VCaP (cell line): ENCODE data around the gene DYNC1I2.
"Not testable (repeated sequence)": the region's sequence is repeated elsewhere in the genome, so short reads cannot be mapped to it uniquely, and the experiment has no call there.

ENCODE experiments used
- H3K27ac ChIP-seq: fragments of 450-650 bp; 2 replicates; pipeline ENCODE4 v1.5.1; 2017
- TF ChIP-seq, protein P1 (sequence below): fragments of 450-650 bp; conservative IDR thresholded peaks from 2 replicates; pipeline ENCODE4 v1.5.1; 2017; ENCODE audit warnings: mild to moderate bottlenecking, moderate library complexity

The DYNC1I2 gene

DNA sequence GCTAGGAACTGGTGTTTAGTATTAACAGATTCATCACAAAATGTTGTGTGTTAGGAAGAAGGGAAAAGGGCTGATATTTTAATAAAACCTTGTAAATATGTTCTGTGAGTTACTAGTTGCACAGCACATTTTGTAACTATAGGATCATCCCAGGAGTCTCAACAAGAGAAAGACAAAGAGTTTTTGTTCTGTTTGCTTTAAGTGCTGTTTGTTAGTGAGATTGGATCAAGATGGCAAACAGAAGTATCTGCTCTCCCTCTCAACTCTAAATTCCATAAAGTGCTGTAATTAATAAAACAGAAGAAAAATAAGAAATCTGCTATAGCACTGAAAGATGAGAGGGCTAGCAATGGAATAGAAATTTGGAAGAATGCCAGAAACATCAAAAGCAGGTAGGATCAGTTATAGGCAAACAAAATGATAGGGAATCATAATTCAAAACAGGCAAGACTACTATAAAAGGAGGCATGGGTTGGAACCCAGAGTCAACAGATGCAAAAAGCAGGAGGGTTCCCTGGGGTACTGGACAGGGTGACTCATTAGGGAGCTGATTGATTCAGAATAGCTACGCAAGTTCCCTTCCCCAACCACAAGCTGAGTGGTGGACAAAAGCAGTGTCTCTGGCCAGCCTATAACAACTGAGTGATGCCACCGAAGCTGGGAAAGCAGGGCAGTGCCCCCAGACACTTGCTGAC lies 75.8 kb downstream of the DYNC1I2 start:
- peak overlapping the region; percentile 70 for H3K27ac ChIP-seq
- TF ChIP-seq, protein P1, sequence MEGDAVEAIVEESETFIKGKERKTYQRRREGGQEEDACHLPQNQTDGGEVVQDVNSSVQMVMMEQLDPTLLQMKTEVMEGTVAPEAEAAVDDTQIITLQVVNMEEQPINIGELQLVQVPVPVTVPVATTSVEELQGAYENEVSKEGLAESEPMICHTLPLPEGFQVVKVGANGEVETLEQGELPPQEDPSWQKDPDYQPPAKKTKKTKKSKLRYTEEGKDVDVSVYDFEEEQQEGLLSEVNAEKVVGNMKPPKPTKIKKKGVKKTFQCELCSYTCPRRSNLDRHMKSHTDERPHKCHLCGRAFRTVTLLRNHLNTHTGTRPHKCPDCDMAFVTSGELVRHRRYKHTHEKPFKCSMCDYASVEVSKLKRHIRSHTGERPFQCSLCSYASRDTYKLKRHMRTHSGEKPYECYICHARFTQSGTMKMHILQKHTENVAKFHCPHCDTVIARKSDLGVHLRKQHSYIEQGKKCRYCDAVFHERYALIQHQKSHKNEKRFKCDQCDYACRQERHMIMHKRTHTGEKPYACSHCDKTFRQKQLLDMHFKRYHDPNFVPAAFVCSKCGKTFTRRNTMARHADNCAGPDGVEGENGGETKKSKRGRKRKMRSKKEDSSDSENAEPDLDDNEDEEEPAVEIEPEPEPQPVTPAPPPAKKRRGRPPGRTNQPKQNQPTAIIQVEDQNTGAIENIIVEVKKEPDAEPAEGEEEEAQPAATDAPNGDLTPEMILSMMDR = no peak

DNA sequence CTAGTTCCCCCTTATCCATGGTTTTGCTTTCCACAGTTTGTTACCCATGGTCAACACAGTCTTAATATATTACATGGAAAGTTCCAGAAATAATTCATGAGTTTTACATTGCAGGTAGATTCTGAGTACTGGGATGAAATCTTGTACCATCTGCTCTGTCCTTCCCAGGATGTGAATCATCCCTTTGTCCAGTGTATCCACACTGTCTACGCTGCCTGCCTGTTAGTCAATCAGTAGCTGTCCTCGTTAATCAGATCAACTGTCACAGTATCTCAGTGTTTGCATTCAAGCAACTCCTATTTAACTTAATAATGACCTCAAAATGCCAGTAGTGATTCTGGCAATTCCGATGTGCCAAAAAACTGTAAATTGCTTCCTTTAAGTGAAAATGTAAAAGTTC lies 76.3 kb downstream of the DYNC1I2 start:
- TF ChIP-seq, protein P1 = no peak
- peak overlapping the region; percentile 70 for H3K27ac ChIP-seq

DNA sequence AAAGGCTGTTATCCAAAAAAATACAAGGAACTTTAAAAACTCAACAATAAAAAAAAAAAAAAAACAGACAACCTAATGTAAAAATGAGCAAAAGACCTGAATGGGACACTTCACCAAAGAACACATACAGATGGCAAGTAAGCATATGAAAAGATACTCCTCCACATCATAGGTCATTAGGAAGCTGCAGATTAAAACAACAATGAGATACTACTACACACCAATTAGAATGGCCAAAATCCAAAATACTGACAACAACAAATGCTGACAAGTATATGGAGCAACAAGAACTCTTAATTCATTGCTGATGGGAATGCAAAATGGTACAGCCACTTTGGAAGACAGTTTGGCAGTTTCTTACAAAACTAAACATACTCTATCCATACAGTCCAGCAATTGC lies 84.2 kb downstream of the DYNC1I2 start:
- TF ChIP-seq, protein P1 = no peak
- no peak overlapping the region for H3K27ac ChIP-seq

DNA sequence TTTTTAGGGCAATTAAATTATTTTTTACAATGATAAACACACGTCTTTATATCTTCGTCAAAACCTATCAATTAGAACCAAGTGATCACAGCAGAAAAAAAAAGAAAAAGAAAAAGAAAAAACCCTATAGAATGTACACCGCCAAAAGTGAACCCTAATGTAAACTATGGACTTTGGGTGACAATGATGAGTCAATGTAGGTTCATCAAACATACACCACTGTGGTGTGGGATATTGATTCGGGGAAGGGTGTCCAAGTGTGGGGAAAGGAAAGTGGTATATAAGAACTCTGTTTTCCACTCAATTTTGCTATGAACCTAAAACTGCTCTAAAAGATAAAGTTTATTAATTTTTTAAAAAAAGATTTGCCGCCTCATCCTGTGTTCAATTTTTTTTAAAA lies 85.1 kb downstream of the DYNC1I2 start:
- TF ChIP-seq, protein P1 = no peak
- H3K27ac ChIP-seq = no peak overlapping the region

DNA sequence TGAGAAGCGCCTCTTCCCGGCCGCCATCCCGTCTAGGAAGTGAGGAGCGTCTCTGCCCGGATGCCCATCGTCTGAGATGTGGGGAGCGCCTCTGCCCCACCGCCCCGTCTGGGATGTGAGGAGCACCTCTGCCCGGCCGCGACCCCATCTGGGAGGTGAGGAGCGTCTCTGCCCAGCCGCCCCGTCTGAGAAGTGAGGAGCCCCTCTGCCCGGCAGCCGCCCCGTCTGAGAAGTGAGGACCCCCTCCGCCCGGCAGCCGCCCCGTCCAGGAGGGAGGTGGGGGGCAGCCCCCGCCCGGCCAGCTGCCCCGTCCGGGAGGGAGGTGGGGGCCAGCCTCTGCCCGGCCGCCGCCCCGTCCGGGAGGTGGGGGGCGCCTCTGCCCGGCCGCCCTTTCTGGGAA lies 87.3 kb downstream of the DYNC1I2 start:
- H3K27ac ChIP-seq = not testable (repeated sequence)

DNA sequence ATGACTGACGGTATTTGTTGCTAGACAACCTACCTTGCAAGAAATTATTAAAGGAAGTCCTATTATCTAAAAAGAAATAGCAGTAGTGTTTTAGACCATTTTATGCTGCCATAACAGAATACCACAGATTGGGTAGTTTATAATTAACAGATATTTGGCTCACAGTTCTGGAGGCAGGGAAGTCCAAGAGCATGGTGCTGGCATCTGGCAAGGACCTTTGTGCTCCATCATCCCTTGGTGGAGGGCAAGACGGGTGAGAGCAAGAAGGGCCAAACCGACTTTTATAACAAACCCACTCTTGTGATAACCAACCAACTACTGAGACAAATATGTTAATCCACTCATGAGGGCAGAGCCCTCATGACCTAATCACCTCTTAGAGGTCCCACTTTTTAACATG lies 91.2 kb downstream of the DYNC1I2 start:
- H3K27ac ChIP-seq = no peak overlapping the region
- TF ChIP-seq, protein P1 = no peak

DNA sequence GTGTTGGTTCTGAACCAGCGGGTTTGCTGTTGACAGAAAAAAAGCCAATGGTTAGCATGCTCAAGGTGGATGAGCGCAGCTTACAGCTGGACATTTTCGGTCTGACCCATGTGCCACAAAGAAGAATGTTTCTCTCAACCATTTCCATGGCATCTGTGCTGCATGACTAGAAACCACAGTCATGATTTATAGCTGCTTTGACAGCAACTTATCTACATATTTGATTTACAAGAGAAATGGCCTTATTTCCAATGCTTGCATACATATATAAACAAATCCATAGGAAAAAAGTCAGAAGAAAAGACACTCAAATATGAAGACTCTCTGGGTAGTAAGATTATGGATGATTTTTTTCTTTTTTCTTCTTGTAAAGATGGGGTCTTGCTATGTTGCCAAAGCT lies 98.2 kb downstream of the DYNC1I2 start:
- H3K27ac ChIP-seq = no peak overlapping the region
- TF ChIP-seq, protein P1 = no peak

DNA sequence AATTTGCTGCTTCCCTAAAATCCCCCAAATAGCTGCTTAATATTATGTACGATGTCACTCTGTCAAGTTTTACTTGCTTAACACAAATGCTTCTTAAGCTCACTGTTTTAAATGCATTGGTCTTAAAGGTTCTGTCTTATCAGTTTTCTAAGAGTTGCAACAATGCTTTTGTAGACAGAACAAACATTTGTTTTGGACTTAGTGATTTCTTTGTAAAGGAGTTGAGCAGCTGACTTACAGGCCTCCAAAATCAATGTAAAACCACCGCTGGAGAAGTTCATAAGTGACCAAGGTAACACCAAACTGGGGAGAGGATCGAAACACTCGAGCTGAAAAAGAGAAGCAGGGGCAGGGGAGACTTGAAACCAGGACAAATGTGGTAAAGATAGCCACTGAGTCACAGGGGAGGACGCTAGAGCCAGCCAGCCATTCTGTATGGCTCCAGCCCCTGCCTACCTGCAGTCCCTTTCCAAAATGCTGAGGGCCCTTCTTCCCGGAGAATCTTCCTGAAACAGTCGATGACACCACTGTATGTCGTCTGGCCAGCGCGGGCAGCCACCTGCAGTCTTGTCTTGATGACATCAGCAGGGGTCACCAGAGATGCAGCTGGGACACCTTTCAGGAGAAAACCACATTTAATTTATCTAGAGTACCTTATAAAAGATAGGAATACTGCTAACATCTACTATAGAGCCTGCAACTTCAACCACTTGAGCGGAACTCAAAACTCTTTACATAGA lies 100.2 kb downstream of the DYNC1I2 start:
- TF ChIP-seq, protein P1 = no peak
- peak overlapping the region; percentile 56 for H3K27ac ChIP-seq
